ENCODE data around the gene KPNB1.

The KPNB1 gene

DNA sequence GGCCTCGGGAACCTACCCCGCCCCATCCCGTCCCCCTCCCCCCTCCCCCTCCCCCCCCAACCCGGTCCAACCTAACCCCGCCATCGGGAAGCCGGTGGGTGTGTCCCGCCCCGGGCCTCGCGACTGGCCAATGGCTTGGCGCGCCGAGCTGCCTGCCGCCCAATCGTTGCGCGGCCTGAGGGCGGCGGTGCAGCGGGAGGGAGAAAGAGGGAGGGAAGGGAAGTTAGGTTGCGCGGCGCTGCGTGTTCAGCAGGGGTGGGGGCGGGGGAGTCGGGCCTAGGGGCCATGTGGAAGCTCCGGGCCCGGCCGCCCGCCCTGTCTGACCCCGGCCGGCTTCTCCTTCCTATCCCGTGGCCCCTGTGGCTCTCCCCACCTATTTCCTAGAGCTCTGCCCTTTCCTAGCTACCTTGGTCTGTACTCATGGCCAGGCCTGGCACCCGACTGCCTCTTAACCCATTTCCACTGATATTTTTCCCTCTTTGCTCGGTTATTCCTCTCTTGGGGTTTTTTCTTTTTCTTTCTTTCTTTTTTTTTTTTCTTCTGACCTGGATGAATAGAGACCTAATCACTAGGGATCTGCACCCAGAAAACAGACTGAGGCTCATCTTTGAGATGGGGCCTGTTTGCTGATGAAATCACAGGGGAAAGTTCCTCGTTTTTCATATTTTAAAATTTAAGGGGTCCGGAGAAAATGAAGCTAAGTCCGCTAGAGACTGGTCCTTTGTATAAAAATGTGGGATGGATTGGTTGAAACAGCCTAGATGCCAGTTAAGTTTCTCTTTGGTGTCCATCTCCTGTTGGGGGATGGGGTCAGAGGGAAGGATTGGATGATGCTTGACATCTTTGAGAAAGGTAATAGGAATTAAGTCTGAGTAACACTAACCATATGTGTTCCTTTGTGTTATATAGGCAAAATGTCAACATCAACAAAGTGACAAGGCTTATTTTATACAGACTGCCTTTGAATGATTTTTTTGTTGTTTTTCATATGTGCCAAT, 1.1 kb downstream of the KPNB1 start:
- peak overlapping the region; percentile 79 for H3K4me3 ChIP-seq (ENCODE audit: low read depth, low read length)
- no peak for TF ChIP-seq CTCF (IDR thresholded peaks at IDR 0.05; ENCODE audit: borderline replicate concordance, insufficient read depth, low read depth, low read length)

DNA sequence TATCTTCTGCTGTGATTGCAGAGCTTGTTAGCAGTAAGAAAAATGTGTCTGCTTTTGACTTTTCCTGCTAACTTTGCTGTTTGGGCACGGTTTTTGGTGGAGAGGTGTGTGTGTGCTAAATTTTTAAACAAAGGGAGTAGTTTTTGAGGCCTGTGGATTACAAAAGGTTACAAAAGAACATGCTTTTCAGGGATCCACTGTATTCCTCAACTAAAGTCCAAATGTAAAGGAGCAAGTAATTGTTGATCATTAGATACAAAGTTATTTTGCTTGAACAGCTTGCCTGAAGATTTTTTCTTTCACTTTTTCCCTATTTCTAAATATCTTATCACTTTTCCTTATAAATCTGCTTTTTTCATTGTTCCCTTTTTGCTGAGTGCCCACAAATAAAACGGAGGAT, 2.0 kb downstream of the KPNB1 start:
- no peak for TF ChIP-seq CTCF (IDR thresholded peaks at IDR 0.05; ENCODE audit: borderline replicate concordance, insufficient read depth, low read depth, low read length)
- no peak overlapping the region for H3K4me3 ChIP-seq (ENCODE audit: low read depth, low read length)

DNA sequence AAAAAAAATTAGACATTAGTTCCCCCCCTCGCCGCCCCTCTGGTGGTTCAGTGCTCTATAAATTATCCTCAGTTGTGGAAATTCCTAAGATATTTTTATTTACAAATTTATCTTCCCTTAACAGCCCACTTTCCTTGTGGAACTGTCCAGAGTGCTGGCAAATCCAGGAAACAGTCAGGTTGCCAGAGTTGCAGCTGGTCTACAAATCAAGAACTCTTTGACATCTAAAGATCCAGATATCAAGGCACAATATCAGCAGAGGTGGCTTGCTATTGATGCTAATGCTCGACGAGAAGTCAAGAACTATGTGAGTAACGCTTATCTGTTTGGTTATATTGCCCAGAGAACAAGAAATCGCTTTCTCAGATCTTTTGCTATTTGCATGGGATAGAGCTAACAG, 2.9 kb downstream of the KPNB1 start:
- no peak for TF ChIP-seq CTCF (IDR thresholded peaks at IDR 0.05; ENCODE audit: borderline replicate concordance, insufficient read depth, low read depth, low read length)
- H3K4me3 ChIP-seq (ENCODE audit: low read depth, low read length): no peak overlapping the region

GRCh38 chr17:47653442-47653841, 3.7 kb downstream of the KPNB1 start:
- no peak overlapping the region for H3K4me3 ChIP-seq (ENCODE audit: low read depth, low read length)
- no peak for TF ChIP-seq CTCF (IDR thresholded peaks at IDR 0.05; ENCODE audit: borderline replicate concordance, insufficient read depth, low read depth, low read length)

DNA sequence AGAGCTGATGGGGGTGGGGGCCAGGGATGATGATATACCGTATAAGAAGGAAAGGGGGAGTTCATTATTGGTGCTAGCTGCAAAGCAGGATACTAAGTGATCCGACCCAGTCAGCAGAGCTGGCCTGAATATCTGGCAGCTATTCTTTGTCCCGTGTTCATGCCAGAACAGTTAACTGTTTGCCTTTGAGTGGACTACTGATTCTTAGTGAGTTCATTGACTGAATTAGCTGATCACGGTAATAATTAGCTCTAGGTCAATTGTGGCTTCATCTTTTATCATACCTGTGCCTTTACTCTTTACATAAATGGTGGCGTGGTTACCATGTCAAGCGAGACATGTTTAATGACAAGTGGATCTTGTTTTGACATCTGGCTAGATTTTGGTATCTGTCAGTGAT, 5.3 kb downstream of the KPNB1 start:
- no peak overlapping the region for H3K4me3 ChIP-seq (ENCODE audit: low read depth, low read length)
- no peak for TF ChIP-seq CTCF (IDR thresholded peaks at IDR 0.05; ENCODE audit: borderline replicate concordance, insufficient read depth, low read depth, low read length)

- H3K4me3 ChIP-seq (ENCODE audit: low read depth, low read length): no peak overlapping the region
- no peak for TF ChIP-seq CTCF (IDR thresholded peaks at IDR 0.05; ENCODE audit: borderline replicate concordance, insufficient read depth, low read depth, low read length)
These were observed 10.4 kb downstream of the KPNB1 start for GRCh38 chr17:47660064-47660492.
